GM12892 (cell line): Measurements from ENCODE around the gene MATN3.

ENCODE experiments used
- DNase-seq: peaks from one replicate; pipeline ENCODE4 v3.0.0; 2011; ENCODE audit not compliant: insufficient read length
- FAIRE-seq: peaks from 2 replicates; lab custom pipeline; 2011; peaks lifted over from hg19 to GRCh38; lab: Jason Lieb, UNC
- POLR2A ChIP-seq: IDR thresholded peaks from 2 replicates; pipeline ENCODE4 v1.6.1; 2011; ENCODE audit warnings: low read depth, low read length, control low read depth
- POLR2AphosphoS5 ChIP-seq: IDR thresholded peaks from 2 replicates; pipeline ENCODE4 v1.6.1; 2011; ENCODE audit warnings: low read depth, low read length, control low read depth
- TAF1 ChIP-seq: IDR thresholded peaks from 2 replicates; pipeline ENCODE4 v1.6.1; 2011; ENCODE audit warnings: low read depth, mild to moderate bottlenecking, control low read depth, low read length, borderline replicate concordance

The MATN3 gene

GRCh38 chr2:20033322-20033721, 20.9 kb upstream of the MATN3 start:
- FAIRE-seq (no peak), DNase-seq (no peak)
- TF ChIP-seq POLR2AphosphoS5 (no peak), TAF1 (no peak), POLR2A (no peak)

DNA sequence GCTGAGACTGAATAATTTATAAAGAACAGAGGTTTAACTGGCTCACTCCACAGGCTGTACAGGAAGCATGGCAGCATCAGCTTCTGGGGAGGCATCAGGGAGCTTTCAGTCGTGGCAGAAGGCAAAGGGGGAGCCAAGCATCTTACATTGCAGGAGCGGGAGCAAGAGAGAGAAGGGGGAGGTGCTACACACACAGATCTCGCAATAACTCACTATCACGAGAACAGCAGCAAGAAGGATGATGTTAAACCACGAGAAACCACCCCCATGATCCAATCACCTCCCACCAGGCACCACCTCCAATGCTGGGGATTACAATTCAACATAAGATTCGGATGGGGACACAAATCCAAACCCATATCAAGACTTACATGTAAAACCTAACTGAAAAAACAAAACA, 17.8 kb upstream of the MATN3 start:
- no peak for DNase-seq
- FAIRE-seq: no peak
- TF ChIP-seq TAF1 (no peak), POLR2AphosphoS5 (no peak), POLR2A (no peak)

- FAIRE-seq (no peak), DNase-seq (no peak)
- TF ChIP-seq POLR2A: no peak
- TF ChIP-seq TAF1: no peak
- no peak for TF ChIP-seq POLR2AphosphoS5
Measured at GRCh38 chr2:20027705-20028434, 15.4 kb upstream of the MATN3 start.

GRCh38 chr2:20027260-20027677, 14.8 kb upstream of the MATN3 start:
- DNase-seq (no peak), FAIRE-seq (no peak)
- TF ChIP-seq POLR2AphosphoS5: no peak
- no peak for TF ChIP-seq POLR2A
- TF ChIP-seq TAF1: no peak

DNA sequence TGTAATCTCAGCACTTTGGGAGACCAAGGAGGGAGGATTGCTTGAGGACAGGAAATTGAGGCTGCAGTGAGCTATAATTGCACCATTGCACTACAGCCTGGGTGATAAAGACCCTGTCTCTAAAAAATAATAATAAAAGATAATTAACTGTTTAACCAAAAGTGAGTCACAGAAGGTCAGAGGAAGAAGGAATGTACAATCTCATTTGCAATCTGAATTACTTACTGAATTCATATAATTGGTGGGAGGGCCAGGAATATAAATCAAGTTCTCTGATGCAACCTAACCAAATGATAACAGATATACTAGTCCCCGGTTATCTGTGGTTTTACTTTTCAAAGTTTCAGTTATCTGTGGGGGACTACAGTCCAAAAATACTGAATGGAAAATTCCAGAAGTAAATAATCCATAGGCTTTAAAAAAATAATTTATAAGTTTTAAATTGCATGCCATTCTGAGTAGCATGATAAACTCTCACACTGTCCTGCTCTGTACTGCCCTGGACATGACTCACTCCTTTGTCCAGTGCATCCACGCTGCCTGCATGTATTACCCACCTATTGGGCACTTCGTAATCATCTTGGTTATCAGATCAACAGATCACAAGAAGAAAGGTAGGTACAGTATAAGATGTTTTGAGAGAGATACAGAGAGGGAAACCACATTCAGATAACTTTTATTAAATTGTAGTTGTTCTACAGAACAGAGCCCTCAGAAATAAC, 12.8 kb upstream of the MATN3 start:
- DNase-seq (no peak), FAIRE-seq (no peak)
- TF ChIP-seq POLR2AphosphoS5: no peak

DNA sequence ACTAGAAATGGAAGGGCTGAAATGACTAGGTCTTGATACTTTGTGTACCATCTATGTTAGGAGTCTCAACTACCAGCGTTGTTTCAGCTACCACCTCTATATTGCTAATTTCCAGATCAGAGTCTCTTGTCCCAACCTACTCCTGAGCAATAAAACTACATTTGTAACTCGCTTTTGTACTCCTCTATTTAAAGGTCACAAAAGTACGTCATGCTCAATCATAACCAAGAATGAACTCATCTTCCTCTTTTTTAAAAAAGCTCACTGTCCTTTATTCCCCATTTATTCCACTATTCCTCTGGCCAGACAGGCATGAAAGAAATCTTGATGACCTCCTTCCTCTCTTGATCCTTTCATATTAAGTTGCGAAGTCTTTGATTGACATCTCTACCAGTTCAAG, 11.2 kb upstream of the MATN3 start:
- TF ChIP-seq POLR2A: no peak
- TF ChIP-seq POLR2AphosphoS5: no peak
- no peak for TF ChIP-seq TAF1
- no peak for FAIRE-seq
- DNase-seq: no peak

DNA sequence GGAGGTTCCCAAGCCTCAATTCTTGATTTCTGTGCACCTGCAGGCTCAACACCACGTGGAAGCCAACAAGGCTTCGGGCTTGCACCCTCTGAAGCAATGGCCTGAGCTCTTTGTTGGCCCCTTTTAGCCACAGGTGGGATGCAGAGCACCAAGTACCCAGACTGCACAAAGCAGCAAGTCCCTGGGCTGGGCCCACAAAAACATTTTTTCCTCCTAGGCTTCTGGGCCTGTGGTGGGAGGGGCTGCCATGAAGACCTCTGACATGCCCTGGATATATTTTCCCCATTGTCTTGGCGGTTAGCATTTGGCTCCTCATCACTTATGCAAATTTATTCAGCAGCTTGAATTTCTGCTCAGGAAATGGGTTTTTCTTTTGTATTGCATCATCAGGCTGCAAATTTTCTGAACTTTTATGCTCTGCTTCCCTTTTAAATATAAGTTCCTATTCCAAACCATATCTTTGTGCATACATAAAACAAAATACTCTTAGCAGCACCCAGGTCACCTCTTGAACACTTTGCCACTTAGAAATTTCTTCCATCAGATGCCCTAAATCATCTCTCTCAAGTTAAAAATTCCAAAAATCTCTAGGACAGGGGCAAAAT, 9.0 kb upstream of the MATN3 start:
- no peak for DNase-seq
- no peak for TF ChIP-seq POLR2A
- TF ChIP-seq POLR2AphosphoS5: no peak
- no peak for TF ChIP-seq TAF1
- FAIRE-seq: no peak

DNA sequence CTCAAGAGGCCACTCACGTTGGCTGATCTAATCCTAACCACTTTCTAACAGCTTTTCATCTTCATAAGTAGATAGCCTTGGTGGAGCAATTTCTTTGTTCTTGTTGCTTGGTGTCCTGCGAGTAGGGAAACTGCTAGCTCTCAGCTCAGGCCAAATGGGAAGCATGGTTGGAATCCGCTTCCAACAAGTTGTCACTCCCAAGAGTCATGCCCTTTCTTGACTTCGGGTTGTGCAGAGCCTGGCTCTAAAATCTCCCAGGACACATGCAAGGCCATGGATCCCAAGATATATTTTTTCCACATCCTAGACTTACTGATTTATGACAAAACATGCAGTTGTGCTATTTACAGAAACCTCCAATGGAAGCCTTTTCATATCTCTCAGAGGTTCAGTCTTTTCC, 7.3 kb upstream of the MATN3 start:
- DNase-seq (no peak), FAIRE-seq (no peak)
- no peak for TF ChIP-seq POLR2AphosphoS5
- TF ChIP-seq POLR2A: no peak
- no peak for TF ChIP-seq TAF1

- TF ChIP-seq POLR2AphosphoS5 (no peak), TAF1 (no peak), POLR2A (no peak)
- no peak for DNase-seq
- FAIRE-seq: no peak
Measured at GRCh38 chr2:20018601-20019152, 6.2 kb upstream of the MATN3 start.

GRCh38 chr2:20016346-20016745, 3.9 kb upstream of the MATN3 start:
- no peak for DNase-seq
- TF ChIP-seq POLR2A (no peak), POLR2AphosphoS5 (no peak), TAF1 (no peak)
- FAIRE-seq: no peak

DNA sequence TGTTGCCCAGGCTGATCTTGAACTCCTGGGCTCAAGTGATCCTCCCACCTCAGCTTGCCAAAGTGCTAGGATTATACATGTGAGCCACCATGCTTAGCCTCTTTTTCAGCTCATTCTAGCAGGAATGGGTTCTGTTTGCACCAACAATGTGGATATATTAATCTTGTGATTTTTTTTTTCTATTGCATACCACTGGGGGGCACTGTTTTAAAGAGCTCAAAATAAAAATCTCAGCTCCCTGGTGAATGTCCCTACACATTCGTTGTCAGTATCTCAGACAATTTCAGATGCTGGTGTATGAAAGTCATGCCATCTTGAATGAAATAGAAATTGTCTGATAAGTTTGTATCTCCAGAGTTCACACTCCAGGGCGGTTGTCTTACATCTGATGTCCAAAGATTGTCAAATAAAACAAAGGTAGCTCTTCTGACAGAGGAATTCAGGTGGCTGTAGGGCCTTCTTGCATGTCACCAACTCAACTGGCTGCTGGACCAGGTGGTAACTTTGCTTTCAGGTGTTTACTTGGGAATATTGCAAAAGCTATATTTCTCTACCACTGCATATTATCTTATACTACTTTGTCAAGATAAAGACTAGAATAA, 3.1 kb upstream of the MATN3 start:
- FAIRE-seq (no peak), DNase-seq (no peak)
- no peak for TF ChIP-seq TAF1
- no peak for TF ChIP-seq POLR2A
- no peak for TF ChIP-seq POLR2AphosphoS5
